NCI-H2227 treated with DMSO at 0.1 percent for 48 hours (cell line): ENCODE results near the gene MYO10.
A peak's percentile ranks its signal among the peaks of the same experiment; 100 is the strongest.

Experiments
- DNase-seq: peaks from one replicate; lab custom pipeline; 2025; lab: John Stamatoyannopoulos, UW

MYO10 gene

GRCh38 chr5:16617274-16617968, 318.7 kb downstream of the MYO10 start:
- DNase-seq, result no peak

GRCh38 chr5:16616536-16617273, 319.4 kb downstream of the MYO10 start, which contains the start of gene RETREG1:
TSS of gene RETREG1 (minus strand) at chr5:16616997. CDS start at chr5:16616971, 26 bp downstream.
- peak; percentile 18 for DNase-seq

GRCh38 chr5:16615741-16616535, 320.1 kb downstream of the MYO10 start:
- DNase-seq, result no peak

- DNase-seq, result no peak
These were observed 324.1 kb downstream of the MYO10 start for GRCh38 chr5:16612007-16612406.
